GM18499 (cell line): ENCODE measurements around the gene ZNF579.

Experiments
- ATAC-seq: cut with Tn5 transposase; IDR thresholded peaks from one replicate; pipeline ENCODE4 v1.9.1; 2021; ENCODE audit warnings: moderate number of reproducible peaks; ENCODE audit not compliant: insufficient read depth, unreplicated experiment

Gene ZNF579

GRCh38 chr19:55580628-55581144 is at the start of gene ZNF579:
Gene ZNF579, minus strand, starts transcription at chr19:55580848. Its CDS starts 1,209 bp downstream, at chr19:55579639.
- ATAC-seq: no peak

GRCh38 chr19:55626350-55626749 is 45.7 kb upstream of the ZNF579 start:
- ATAC-seq: no peak

GRCh38 chr19:55625004-55625326 is 44.3 kb upstream of the ZNF579 start:
- no peak for ATAC-seq

GRCh38 chr19:55624109-55625003 is 43.7 kb upstream of the ZNF579 start, which contains the start of gene ZNF784:
Gene ZNF784, minus strand, starts transcription at chr19:55624566. Its CDS starts 5 bp downstream, at chr19:55624561.
- ATAC-seq: no peak

- no peak for ATAC-seq
Observed at GRCh38 chr19:55623561-55623960, 42.9 kb upstream of the ZNF579 start.

GRCh38 chr19:55623130-55623529 is 42.5 kb upstream of the ZNF579 start:
- ATAC-seq: no peak

GRCh38 chr19:55622242-55622969 is 41.8 kb upstream of the ZNF579 start:
- no peak for ATAC-seq

GRCh38 chr19:55621673-55622231 is 41.1 kb upstream of the ZNF579 start:
- no peak for ATAC-seq

GRCh38 chr19:55621205-55621672 is 40.6 kb upstream of the ZNF579 start:
- ATAC-seq: no peak

- no peak for ATAC-seq
Observed at GRCh38 chr19:55620410-55621204, 40.0 kb upstream of the ZNF579 start.

- no peak for ATAC-seq
Observed at GRCh38 chr19:55619286-55619685, 38.6 kb upstream of the ZNF579 start.

- ATAC-seq: no peak
Observed at GRCh38 chr19:55618426-55618825, 37.8 kb upstream of the ZNF579 start.

GRCh38 chr19:55617426-55617825 is 36.8 kb upstream of the ZNF579 start:
- ATAC-seq: no peak

- ATAC-seq: no peak
Observed at GRCh38 chr19:55616395-55616875, 35.8 kb upstream of the ZNF579 start.

- ATAC-seq: no peak
Observed at GRCh38 chr19:55615543-55616394, 35.1 kb upstream of the ZNF579 start.

GRCh38 chr19:55614711-55615542 is 34.3 kb upstream of the ZNF579 start:
- ATAC-seq: no peak

- ATAC-seq: no peak
Observed at GRCh38 chr19:55613930-55614710, 33.5 kb upstream of the ZNF579 start.
